ENCODE measurements around the gene UGT1A10.
"Not testable (repeated sequence)": the region's sequence is repeated elsewhere in the genome, so short reads cannot be mapped to it uniquely, and the experiment has no call there.

UGT1A10 gene

GRCh38 chr2:233707940-233708644 lies 71.8 kb downstream of the UGT1A10 start:
- Histone ChIP-seq H3K27me3 (ENCODE audit: insufficient read depth, low read length) (no peaks in the 10 kb centered on the region), H3K27ac (ENCODE audit: low read depth, low read length) (no peak overlapping the region), H3K36me3 (ENCODE audit: insufficient read depth, low read length) (no peaks in the 10 kb centered on the region), H3K4me3 (ENCODE audit: low read depth, low read length) (no peak overlapping the region), H2AFZ (ENCODE audit: low read length, unreplicated experiment) (no peak overlapping the region), H3K79me2 (ENCODE audit: control insufficient read depth, insufficient read depth, low read length, unreplicated experiment) (no peaks in the 10 kb centered on the region), H3K4me1 (ENCODE audit: control insufficient read depth, insufficient read depth, low read length, unreplicated experiment) (peaks cover 10% of the 10 kb centered on the region)

- peaks cover 10% of the 10 kb centered on the region for H3K4me1 ChIP-seq (ENCODE audit: control insufficient read depth, insufficient read depth, low read length, unreplicated experiment)
- no peak overlapping the region for H2AFZ ChIP-seq (ENCODE audit: low read length, unreplicated experiment)
- H3K36me3 ChIP-seq (ENCODE audit: insufficient read depth, low read length): no peaks in the 10 kb centered on the region
- H3K4me3 ChIP-seq (ENCODE audit: low read depth, low read length): no peak overlapping the region
- no peaks in the 10 kb centered on the region; the same call in 1 of the 2 replicates for H3K27me3 ChIP-seq (ENCODE audit: insufficient read depth, low read length)
- H3K27ac ChIP-seq (ENCODE audit: low read depth, low read length): no peak overlapping the region
- no peaks in the 10 kb centered on the region for H3K79me2 ChIP-seq (ENCODE audit: control insufficient read depth, insufficient read depth, low read length, unreplicated experiment)
Observed at GRCh38 chr2:233708942-233709341, 72.7 kb downstream of the UGT1A10 start.

GRCh38 chr2:233711312-233712008 lies 75.2 kb downstream of the UGT1A10 start:
- H2AFZ ChIP-seq (ENCODE audit: low read length, unreplicated experiment): no peak overlapping the region
- no peaks in the 10 kb centered on the region for H3K36me3 ChIP-seq (ENCODE audit: insufficient read depth, low read length)
- no peak overlapping the region for H3K27ac ChIP-seq (ENCODE audit: low read depth, low read length)
- peaks cover 10% of the 10 kb centered on the region for H3K4me1 ChIP-seq (ENCODE audit: control insufficient read depth, insufficient read depth, low read length, unreplicated experiment)
- H3K27me3 ChIP-seq (ENCODE audit: insufficient read depth, low read length): peaks cover 7% of the 10 kb centered on the region
- H3K79me2 ChIP-seq (ENCODE audit: control insufficient read depth, insufficient read depth, low read length, unreplicated experiment): no peaks in the 10 kb centered on the region
- H3K4me3 ChIP-seq (ENCODE audit: low read depth, low read length): no peak overlapping the region

- Histone ChIP-seq H3K27ac (ENCODE audit: low read depth, low read length) (no peak within 1 kb of the TSS), H3K36me3 (ENCODE audit: insufficient read depth, low read length) (no peaks in the 10 kb centered on the region), H3K27me3 (ENCODE audit: insufficient read depth, low read length) (peaks cover 13% of the 10 kb centered on the region), H3K79me2 (ENCODE audit: control insufficient read depth, insufficient read depth, low read length, unreplicated experiment) (no peaks in the 10 kb centered on the region), H2AFZ (ENCODE audit: low read length, unreplicated experiment) (no peak within 1 kb of the TSS), H3K4me3 (ENCODE audit: low read depth, low read length) (no peak within 1 kb of the TSS), H3K4me1 (ENCODE audit: control insufficient read depth, insufficient read depth, low read length, unreplicated experiment) (peaks cover 7% of the 10 kb centered on the region)
Observed at GRCh38 chr2:233712611-233713261, 76.5 kb downstream of the UGT1A10 start, which contains the start of gene UGT1A5. UGT1A5 (plus strand) TSS chr2:233712907; CDS start chr2:233712992, 85 bp downstream.

GRCh38 chr2:233713262-233713615 lies 77.0 kb downstream of the UGT1A10 start:
- H3K36me3 ChIP-seq (ENCODE audit: insufficient read depth, low read length): no peaks in the 10 kb centered on the region
- peaks cover 2% of the 10 kb centered on the region for H3K4me1 ChIP-seq (ENCODE audit: control insufficient read depth, insufficient read depth, low read length, unreplicated experiment)
- no peak overlapping the region for H3K27ac ChIP-seq (ENCODE audit: low read depth, low read length)
- H3K79me2 ChIP-seq (ENCODE audit: control insufficient read depth, insufficient read depth, low read length, unreplicated experiment): no peaks in the 10 kb centered on the region
- H3K4me3 ChIP-seq (ENCODE audit: low read depth, low read length): no peak overlapping the region
- no peak overlapping the region for H2AFZ ChIP-seq (ENCODE audit: low read length, unreplicated experiment)
- peaks cover 18% of the 10 kb centered on the region for H3K27me3 ChIP-seq (ENCODE audit: insufficient read depth, low read length)

GRCh38 chr2:233714121-233714520 lies 77.9 kb downstream of the UGT1A10 start:
- Histone ChIP-seq H2AFZ (ENCODE audit: low read length, unreplicated experiment) (no peak overlapping the region), H3K4me3 (ENCODE audit: low read depth, low read length) (no peak overlapping the region)

GRCh38 chr2:233718552-233718951 lies 82.3 kb downstream of the UGT1A10 start, which contains the start of gene UGT1A4:
UGT1A4 (plus strand) TSS chr2:233718736; CDS start chr2:233718821, 85 bp downstream.
- Histone ChIP-seq H3K36me3 (ENCODE audit: insufficient read depth, low read length) (no peaks in the 10 kb centered on the region), H3K4me1 (ENCODE audit: control insufficient read depth, insufficient read depth, low read length, unreplicated experiment) (no peaks in the 10 kb centered on the region), H3K4me3 (ENCODE audit: low read depth, low read length) (no peak within 1 kb of the TSS), H3K27me3 (ENCODE audit: insufficient read depth, low read length) (peaks cover 35% of the 10 kb centered on the region), H3K27ac (ENCODE audit: low read depth, low read length) (no peak within 1 kb of the TSS), H3K79me2 (ENCODE audit: control insufficient read depth, insufficient read depth, low read length, unreplicated experiment) (no peaks in the 10 kb centered on the region), H2AFZ (ENCODE audit: low read length, unreplicated experiment) (no peak within 1 kb of the TSS)

More at GRCh38 chr2:233714121-233714520, 77.9 kb downstream of the UGT1A10 start:
- H3K27me3 ChIP-seq (ENCODE audit: insufficient read depth, low read length): peaks cover 24% of the 10 kb centered on the region
- H3K4me1 ChIP-seq (ENCODE audit: control insufficient read depth, insufficient read depth, low read length, unreplicated experiment): no peaks in the 10 kb centered on the region
- H3K36me3 ChIP-seq (ENCODE audit: insufficient read depth, low read length): no peaks in the 10 kb centered on the region
- H3K27ac ChIP-seq (ENCODE audit: low read depth, low read length): no peak overlapping the region
- no peaks in the 10 kb centered on the region for H3K79me2 ChIP-seq (ENCODE audit: control insufficient read depth, insufficient read depth, low read length, unreplicated experiment)

- Histone ChIP-seq H3K4me1 (ENCODE audit: control insufficient read depth, insufficient read depth, low read length, unreplicated experiment) (no peaks in the 10 kb centered on the region), H2AFZ (ENCODE audit: low read length, unreplicated experiment) (no peak within 1 kb of the TSS), H3K4me3 (ENCODE audit: low read depth, low read length) (no peak within 1 kb of the TSS), H3K27ac (ENCODE audit: low read depth, low read length) (no peak within 1 kb of the TSS), H3K36me3 (ENCODE audit: insufficient read depth, low read length) (no peaks in the 10 kb centered on the region), H3K79me2 (ENCODE audit: control insufficient read depth, insufficient read depth, low read length, unreplicated experiment) (no peaks in the 10 kb centered on the region), H3K27me3 (ENCODE audit: insufficient read depth, low read length) (peaks cover 20% of the 10 kb centered on the region)
Observed at GRCh38 chr2:233728723-233729301, 92.6 kb downstream of the UGT1A10 start, which contains the start of gene UGT1A3. UGT1A3 (plus strand) TSS chr2:233729042; CDS start chr2:233729127, 85 bp downstream.

- H3K27ac ChIP-seq (ENCODE audit: low read depth, low read length); H3K36me3 ChIP-seq (ENCODE audit: insufficient read depth, low read length); H3K4me1 ChIP-seq (ENCODE audit: control insufficient read depth, insufficient read depth, low read length, unreplicated experiment); H3K79me2 ChIP-seq (ENCODE audit: control insufficient read depth, insufficient read depth, low read length, unreplicated experiment); H3K4me3 ChIP-seq (ENCODE audit: low read depth, low read length); H2AFZ ChIP-seq (ENCODE audit: low read length, unreplicated experiment): not testable (repeated sequence)
- peaks cover 29% of the 10 kb centered on the region for H3K27me3 ChIP-seq (ENCODE audit: insufficient read depth, low read length)
Observed at GRCh38 chr2:233736868-233737653, 100.8 kb downstream of the UGT1A10 start.

GRCh38 chr2:233740870-233741269 lies 104.6 kb downstream of the UGT1A10 start:
- Histone ChIP-seq H3K4me3 (ENCODE audit: low read depth, low read length) (no peak overlapping the region), H3K79me2 (ENCODE audit: control insufficient read depth, insufficient read depth, low read length, unreplicated experiment) (no peaks in the 10 kb centered on the region), H3K27ac (ENCODE audit: low read depth, low read length) (no peak overlapping the region), H3K36me3 (ENCODE audit: insufficient read depth, low read length) (no peaks in the 10 kb centered on the region), H3K27me3 (ENCODE audit: insufficient read depth, low read length) (peaks cover 41% of the 10 kb centered on the region), H3K4me1 (ENCODE audit: control insufficient read depth, insufficient read depth, low read length, unreplicated experiment) (no peaks in the 10 kb centered on the region), H2AFZ (ENCODE audit: low read length, unreplicated experiment) (no peak overlapping the region)

All from ACC112 (cell line).